Measurements from ENCODE around the gene SLC4A4.
A peak's percentile ranks its signal among the peaks of the same experiment; 100 is the strongest.

The SLC4A4 gene

GRCh38 chr4:71446479-71447081 is 107.8 kb downstream of the SLC4A4 start:
- TF ChIP-seq, protein P1, sequence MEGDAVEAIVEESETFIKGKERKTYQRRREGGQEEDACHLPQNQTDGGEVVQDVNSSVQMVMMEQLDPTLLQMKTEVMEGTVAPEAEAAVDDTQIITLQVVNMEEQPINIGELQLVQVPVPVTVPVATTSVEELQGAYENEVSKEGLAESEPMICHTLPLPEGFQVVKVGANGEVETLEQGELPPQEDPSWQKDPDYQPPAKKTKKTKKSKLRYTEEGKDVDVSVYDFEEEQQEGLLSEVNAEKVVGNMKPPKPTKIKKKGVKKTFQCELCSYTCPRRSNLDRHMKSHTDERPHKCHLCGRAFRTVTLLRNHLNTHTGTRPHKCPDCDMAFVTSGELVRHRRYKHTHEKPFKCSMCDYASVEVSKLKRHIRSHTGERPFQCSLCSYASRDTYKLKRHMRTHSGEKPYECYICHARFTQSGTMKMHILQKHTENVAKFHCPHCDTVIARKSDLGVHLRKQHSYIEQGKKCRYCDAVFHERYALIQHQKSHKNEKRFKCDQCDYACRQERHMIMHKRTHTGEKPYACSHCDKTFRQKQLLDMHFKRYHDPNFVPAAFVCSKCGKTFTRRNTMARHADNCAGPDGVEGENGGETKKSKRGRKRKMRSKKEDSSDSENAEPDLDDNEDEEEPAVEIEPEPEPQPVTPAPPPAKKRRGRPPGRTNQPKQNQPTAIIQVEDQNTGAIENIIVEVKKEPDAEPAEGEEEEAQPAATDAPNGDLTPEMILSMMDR (IDR thresholded peaks at IDR 0.05; ENCODE audit: low read depth, low read length): no peak
- no peak for DNase-seq (ENCODE audit: extremely low read depth, low read depth)

DNA sequence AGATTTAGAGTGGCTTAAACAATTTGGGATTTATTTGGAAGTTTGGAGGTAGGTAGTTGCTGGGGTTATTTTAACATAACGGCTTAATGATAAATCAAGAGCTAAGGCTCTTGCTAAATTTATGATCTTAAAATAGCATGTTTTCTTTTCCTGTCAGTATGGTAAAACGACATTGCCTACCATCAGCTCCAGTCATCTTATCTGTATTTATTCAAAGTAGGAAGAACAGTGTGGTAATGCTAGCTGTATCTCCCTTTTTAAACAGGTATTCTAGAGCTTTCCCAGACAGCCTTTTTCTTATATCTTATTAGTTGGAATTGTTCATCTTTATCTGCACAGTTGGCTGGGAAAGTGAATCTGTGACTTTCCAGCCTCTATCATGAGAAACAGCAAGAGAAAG is 110.2 kb downstream of the SLC4A4 start:
- TF ChIP-seq, protein P1 (IDR thresholded peaks at IDR 0.05; ENCODE audit: low read depth, low read length): no peak
- no peak for DNase-seq (ENCODE audit: extremely low read depth, low read depth)

DNA sequence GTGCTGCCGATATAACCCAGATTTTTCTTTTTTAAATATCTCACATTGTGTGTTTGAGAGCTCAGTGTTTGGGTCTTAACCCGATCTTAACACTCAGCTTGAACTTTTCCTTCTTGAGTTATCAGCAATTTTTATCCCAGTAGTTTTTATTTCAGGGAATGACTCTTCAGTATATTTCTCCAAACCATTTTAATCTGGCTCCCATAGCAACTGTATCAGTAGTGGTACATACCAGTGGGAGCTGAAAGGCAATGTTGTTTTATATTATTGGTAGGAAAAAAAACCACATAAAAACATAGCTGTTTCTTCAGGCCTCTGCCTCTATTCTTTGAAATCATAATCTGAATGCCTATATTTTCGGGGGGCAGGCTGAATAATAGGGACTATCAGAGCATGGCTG is 111.1 kb downstream of the SLC4A4 start:
- TF ChIP-seq, protein P1 (IDR thresholded peaks at IDR 0.05; ENCODE audit: low read depth, low read length): no peak
- DNase-seq (ENCODE audit: extremely low read depth, low read depth): no peak

GRCh38 chr4:71453531-71453930 is 114.7 kb downstream of the SLC4A4 start:
- TF ChIP-seq, protein P1 (IDR thresholded peaks at IDR 0.05; ENCODE audit: low read depth, low read length): no peak
- DNase-seq (ENCODE audit: extremely low read depth, low read depth): no peak

GRCh38 chr4:71456841-71457240 is 118.0 kb downstream of the SLC4A4 start:
- peak; percentile 10 for DNase-seq (ENCODE audit: extremely low read depth, low read depth)
- TF ChIP-seq, protein P1 (IDR thresholded peaks at IDR 0.05; ENCODE audit: low read depth, low read length): no peak

- TF ChIP-seq, protein P1 (IDR thresholded peaks at IDR 0.05; ENCODE audit: low read depth, low read length): no peak
- no peak for DNase-seq (ENCODE audit: extremely low read depth, low read depth)
Measured at GRCh38 chr4:71460371-71460770, 121.6 kb downstream of the SLC4A4 start.

DNA sequence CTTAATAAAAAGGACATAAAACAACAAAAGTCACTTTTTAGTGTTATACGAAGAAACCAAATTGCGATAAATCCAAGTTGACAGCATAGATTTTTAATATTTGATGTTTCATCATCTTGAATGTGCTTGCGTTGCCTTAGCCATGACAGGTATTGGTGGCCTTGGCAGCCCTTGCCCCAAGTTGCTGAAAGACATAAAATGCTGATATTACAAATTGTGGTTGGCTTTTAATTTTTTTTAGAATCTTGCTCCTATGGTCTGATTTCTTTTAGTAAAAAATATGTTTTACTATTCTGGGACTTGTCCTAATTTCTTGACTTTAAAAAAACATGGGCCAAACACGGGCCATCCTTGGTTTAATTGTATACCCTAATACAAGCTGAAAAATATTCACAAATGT is 122.6 kb downstream of the SLC4A4 start:
- no peak for DNase-seq (ENCODE audit: extremely low read depth, low read depth)
- TF ChIP-seq, protein P1 (IDR thresholded peaks at IDR 0.05; ENCODE audit: low read depth, low read length): no peak
